DND-41 (cell line): ENCODE results near the gene C6orf47.

ENCODE experiments used
- EZH2 ChIP-seq: IDR thresholded peaks from 3 replicates; pipeline ENCODE4 v1.6.1; 2012; ENCODE audit warnings: borderline replicate concordance, low read depth, mild to moderate bottlenecking, moderate library complexity, low read length, inconsistent platforms; ENCODE audit not compliant: severe bottlenecking
- TF ChIP-seq, protein P1 (sequence below): IDR thresholded peaks from 2 replicates; pipeline ENCODE4 v1.5.1; 2012; ENCODE audit warnings: borderline replicate concordance, low read length, moderate library complexity, mild to moderate bottlenecking; ENCODE audit not compliant: poor library complexity, severe bottlenecking; ENCODE audit errors: extremely low read depth

GRCh38 chr6:31687321-31687720 is 26.7 kb upstream of the C6orf47 start:
- TF ChIP-seq, protein P1, sequence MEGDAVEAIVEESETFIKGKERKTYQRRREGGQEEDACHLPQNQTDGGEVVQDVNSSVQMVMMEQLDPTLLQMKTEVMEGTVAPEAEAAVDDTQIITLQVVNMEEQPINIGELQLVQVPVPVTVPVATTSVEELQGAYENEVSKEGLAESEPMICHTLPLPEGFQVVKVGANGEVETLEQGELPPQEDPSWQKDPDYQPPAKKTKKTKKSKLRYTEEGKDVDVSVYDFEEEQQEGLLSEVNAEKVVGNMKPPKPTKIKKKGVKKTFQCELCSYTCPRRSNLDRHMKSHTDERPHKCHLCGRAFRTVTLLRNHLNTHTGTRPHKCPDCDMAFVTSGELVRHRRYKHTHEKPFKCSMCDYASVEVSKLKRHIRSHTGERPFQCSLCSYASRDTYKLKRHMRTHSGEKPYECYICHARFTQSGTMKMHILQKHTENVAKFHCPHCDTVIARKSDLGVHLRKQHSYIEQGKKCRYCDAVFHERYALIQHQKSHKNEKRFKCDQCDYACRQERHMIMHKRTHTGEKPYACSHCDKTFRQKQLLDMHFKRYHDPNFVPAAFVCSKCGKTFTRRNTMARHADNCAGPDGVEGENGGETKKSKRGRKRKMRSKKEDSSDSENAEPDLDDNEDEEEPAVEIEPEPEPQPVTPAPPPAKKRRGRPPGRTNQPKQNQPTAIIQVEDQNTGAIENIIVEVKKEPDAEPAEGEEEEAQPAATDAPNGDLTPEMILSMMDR: no peak
- no peak for TF ChIP-seq EZH2
